22Rv1 (cell line): ENCODE data around the gene TTBK1.

Experiments
- CTCF ChIP-seq: fragments of 450-650 bp; IDR thresholded peaks from 2 replicates; pipeline ENCODE4 v1.5.1; 2017; ENCODE audit warnings: mild to moderate bottlenecking
- ZFX ChIP-seq: fragments of 450-650 bp; IDR thresholded peaks from 2 replicates; pipeline ENCODE4 v1.6.1; 2017; ENCODE audit warnings: antibody characterized with exemption, borderline replicate concordance

- no peak for TF ChIP-seq CTCF
- TF ChIP-seq ZFX: no peak
Observed at GRCh38 chr6:43255408-43256054, 12.2 kb downstream of the TTBK1 start.
